IMR-90 (cell line): ENCODE data around the gene TTC21A. TPM values are rescaled to one million over a fixed set of nuclear protein-coding genes. Genes with fewer than 3 reads are reported as not detected.

Experiments
- ATAC-seq: fragments of 200-7000 bp; cut with Tn5 transposase; 2 replicates; pipeline ENCODE4 v1.9.1; 2020; ENCODE audit warnings: low read depth, mild to moderate bottlenecking, moderate library complexity
- BruUV-seq: library from RNA; stranded (reverse); fragments of 400-500 nt; replicated peaks from 2 replicates; lab custom pipeline; 2021; lab: Mats Ljungman, UMichigan
- CTCF ChIA-PET: fragments of 300-600 bp; formaldehyde crosslinking; extraction: SDS; loops from one replicate; lab custom pipeline; 2021; ENCODE audit warnings: antibody characterized with exemption; lab: Yijun Ruan, JAX
- POLR2A ChIA-PET: fragments of 300-600 bp; sonication (Branson Sonifier 250); formaldehyde crosslinking; loops from one replicate; lab custom pipeline; 2022; ENCODE audit warnings: antibody characterized with exemption; ENCODE audit not compliant: unreplicated experiment; lab: Charles Lee
- DNase-seq: peaks from one replicate; pipeline ENCODE4 v3.0.0; 2013
- H2AFZ ChIP-seq: replicated peaks from 2 replicates; pipeline ENCODE3; 2013; ENCODE audit warnings: low read length, mild to moderate bottlenecking; ENCODE audit not compliant: poor library complexity
- H2AK5ac ChIP-seq: 2 replicates; pipeline ENCODE4 v1.6.1; 2013; ENCODE audit warnings: low read depth, low read length, inconsistent platforms
- H2AK9ac ChIP-seq: replicated peaks from 2 replicates; pipeline ENCODE3; 2013; ENCODE audit warnings: mild to moderate bottlenecking, low read depth, low read length, moderate library complexity; ENCODE audit not compliant: poor library complexity
- H2BK120ac ChIP-seq: 2 replicates; pipeline ENCODE4 v1.6.1; 2013; ENCODE audit warnings: low read depth, low read length, inconsistent platforms
- H2BK15ac ChIP-seq: 3 replicates; pipeline ENCODE4 v1.6.1; 2013; ENCODE audit warnings: low read depth, low read length, inconsistent platforms
- H2BK20ac ChIP-seq: 2 replicates; pipeline ENCODE4 v1.6.1; 2013; ENCODE audit warnings: low read depth, mild to moderate bottlenecking, inconsistent platforms, low read length, moderate library complexity
- H2BK5ac ChIP-seq: 2 replicates; pipeline ENCODE4 v1.6.1; 2013; ENCODE audit warnings: mild to moderate bottlenecking, low read depth, low read length, inconsistent platforms; ENCODE audit not compliant: poor library complexity, severe bottlenecking
- H3K14ac ChIP-seq: replicated peaks from 2 replicates; pipeline ENCODE4 v1.6.1; 2013; ENCODE audit warnings: low read depth, low read length, inconsistent platforms
- H3K18ac ChIP-seq: 2 replicates; pipeline ENCODE4 v1.6.1; 2013; ENCODE audit warnings: low read depth, low read length, control low read depth
- H3K23ac ChIP-seq: 2 replicates; pipeline ENCODE4 v1.6.1; 2013; ENCODE audit warnings: low read depth, low read length, inconsistent platforms
- H3K27ac ChIP-seq: 2 replicates; pipeline ENCODE4 v1.5.1; 2013; ENCODE audit warnings: mild to moderate bottlenecking, control low read depth, low read length; ENCODE audit not compliant: insufficient read depth
- H3K27me3 ChIP-seq: 2 replicates; pipeline ENCODE4 v1.6.1; 2013; ENCODE audit warnings: low read length; ENCODE audit not compliant: control insufficient read depth, insufficient read depth
- H3K36me3 ChIP-seq: 2 replicates; pipeline ENCODE4 v1.6.1; 2013; ENCODE audit warnings: low read length, mixed read lengths; ENCODE audit not compliant: control insufficient read depth, insufficient read depth
- H3K4ac ChIP-seq: 2 replicates; pipeline ENCODE4 v1.6.1; 2013; ENCODE audit warnings: low read depth, low read length, inconsistent platforms
- H3K4me1 ChIP-seq: 2 replicates; pipeline ENCODE4 v1.6.1; 2013; ENCODE audit warnings: low read length, mixed read lengths; ENCODE audit not compliant: control insufficient read depth, insufficient read depth
- H3K4me2 ChIP-seq: 2 replicates; pipeline ENCODE4 v1.6.1; 2013; ENCODE audit warnings: low read depth, mild to moderate bottlenecking, control low read depth, low read length, moderate library complexity
- H3K4me3 ChIP-seq: 2 replicates; pipeline ENCODE4 v1.5.1; 2013; ENCODE audit warnings: low read depth, mild to moderate bottlenecking, control low read depth, low read length, moderate library complexity; ENCODE audit not compliant: insufficient read depth
- H3K56ac ChIP-seq: 2 replicates; pipeline ENCODE4 v1.6.1; 2013; ENCODE audit warnings: low read length, inconsistent platforms; ENCODE audit not compliant: insufficient read depth; ENCODE audit errors: extremely low read depth
- H3K79me1 ChIP-seq, 2 experiments: 2 replicates each; pipeline ENCODE4 v1.6.1; 2013; ENCODE audit warnings: low read length in 2 of 2, inconsistent platforms in 1 of 2, low read depth in 1 of 2
- H3K9ac ChIP-seq: 2 replicates; pipeline ENCODE4 v1.6.1; 2013; ENCODE audit warnings: low read depth, low read length, control low read depth
- H3K9me1 ChIP-seq: 2 replicates; pipeline ENCODE4 v1.6.1; 2013; ENCODE audit warnings: low read length, inconsistent platforms; ENCODE audit not compliant: insufficient read depth
- H3K9me3 ChIP-seq: 2 replicates; pipeline ENCODE4 v1.6.1; 2013; ENCODE audit warnings: low read length; ENCODE audit not compliant: control insufficient read depth, insufficient read depth
- H4K20me1 ChIP-seq: 2 replicates; pipeline ENCODE4 v1.6.1; 2013; ENCODE audit warnings: low read length, inconsistent platforms; ENCODE audit not compliant: insufficient read depth
- H4K5ac ChIP-seq: 2 replicates; pipeline ENCODE4 v1.6.1; 2013; ENCODE audit warnings: mild to moderate bottlenecking, low read depth, low read length, control low read depth
- H4K8ac ChIP-seq, 2 experiments: 2 replicates each; pipeline ENCODE4 v1.6.1; 2013; ENCODE audit warnings: low read depth in 2 of 2, low read length in 2 of 2, control low read depth in 1 of 2, inconsistent platforms in 1 of 2
- H4K91ac ChIP-seq: 2 replicates; pipeline ENCODE4 v1.6.1; 2013; ENCODE audit warnings: low read depth, low read length, inconsistent platforms; ENCODE audit not compliant: insufficient read depth
- BHLHE40 ChIP-seq: fragments of 150-350 bp; IDR thresholded peaks from 2 replicates; pipeline ENCODE4 v1.6.1; 2016; ENCODE audit warnings: mild to moderate bottlenecking, low read depth, low read length
- CHD1 ChIP-seq: IDR thresholded peaks from 2 replicates; pipeline ENCODE4 v1.6.1; 2012; ENCODE audit warnings: low read depth, low read length, improper control_type of control experiment
- MAFK ChIP-seq: IDR thresholded peaks from 2 replicates; pipeline ENCODE4 v1.6.1; 2012; ENCODE audit warnings: low read depth, low read length, improper control_type of control experiment
- RAD21 ChIP-seq: IDR thresholded peaks from 2 replicates; pipeline ENCODE4 v1.6.1; 2012; ENCODE audit warnings: low read length, improper control_type of control experiment
- WGBS, 2 experiments: methylation state at CpG; one replicate each; pipeline versions ENCODE4 v1.1.5 to v1.1.7; 2013; ENCODE audit warnings: missing lambda C conversion rate in 2 of 2; ENCODE audit not compliant: insufficient read length in 1 of 2; ENCODE audit errors: extremely low coverage in 2 of 2; 5-methylcytosine and 5-hydroxymethylcytosine counted together
- dilution Hi-C: fragments of 300-500 bp; cut with HindIII; formaldehyde crosslinking; loops from one replicate; pipeline ENCODE4 v1.14.3; 2018; ENCODE audit warnings: low sequenced_read_pairs; ENCODE audit not compliant: unreplicated experiment
- in situ Hi-C: fragments of 300-500 bp; cut with MboI; formaldehyde crosslinking; loops from 3 replicates; pipeline ENCODE4 v1.14.3; 2019; ENCODE audit warnings: low sequenced_read_pairs, inconsistent platforms, mixed read lengths
- intact Hi-C: fragments of 100-400 bp; cut with micrococcal nuclease; formaldehyde crosslinking; loops from 2 replicates; pipeline ENCODE4 v1.10.0; 2022
- polyA plus RNA-seq, 3 experiments: library from polyadenylated mRNA; depleted of rRNA; stranded (reverse); fragments of >200 nt; gene quantifications; 2 replicates each; pipeline ENCODE4 v1.2.3, GENCODE V29; 2012; ENCODE audit warnings: low replicate concordance in 1 of 3
- total RNA-seq: library from RNA; depleted of rRNA; stranded (reverse); fragments of >200 nt; gene quantifications from 2 replicates; pipeline ENCODE4 v1.2.3, GENCODE V29; 2012
- TF ChIP-seq, protein P1 (sequence below): fragments of 150-350 bp; IDR thresholded peaks from 2 replicates; pipeline ENCODE4 v1.6.1; 2016; ENCODE audit warnings: low read depth, mild to moderate bottlenecking, low read length, moderate library complexity, borderline replicate concordance
- TF ChIP-seq, protein P2 (sequence below): fragments of 150-350 bp; IDR thresholded peaks from 2 replicates; pipeline ENCODE4 v1.6.1; 2017; ENCODE audit warnings: mild to moderate bottlenecking, antibody characterized with exemption, low read length, low read depth

The TTC21A gene
- total and polyA plus RNA-seq, 2 of the 4 experiments (the other 2 are of a cell fraction): 0.90 to 1.8 TPM

DNA sequence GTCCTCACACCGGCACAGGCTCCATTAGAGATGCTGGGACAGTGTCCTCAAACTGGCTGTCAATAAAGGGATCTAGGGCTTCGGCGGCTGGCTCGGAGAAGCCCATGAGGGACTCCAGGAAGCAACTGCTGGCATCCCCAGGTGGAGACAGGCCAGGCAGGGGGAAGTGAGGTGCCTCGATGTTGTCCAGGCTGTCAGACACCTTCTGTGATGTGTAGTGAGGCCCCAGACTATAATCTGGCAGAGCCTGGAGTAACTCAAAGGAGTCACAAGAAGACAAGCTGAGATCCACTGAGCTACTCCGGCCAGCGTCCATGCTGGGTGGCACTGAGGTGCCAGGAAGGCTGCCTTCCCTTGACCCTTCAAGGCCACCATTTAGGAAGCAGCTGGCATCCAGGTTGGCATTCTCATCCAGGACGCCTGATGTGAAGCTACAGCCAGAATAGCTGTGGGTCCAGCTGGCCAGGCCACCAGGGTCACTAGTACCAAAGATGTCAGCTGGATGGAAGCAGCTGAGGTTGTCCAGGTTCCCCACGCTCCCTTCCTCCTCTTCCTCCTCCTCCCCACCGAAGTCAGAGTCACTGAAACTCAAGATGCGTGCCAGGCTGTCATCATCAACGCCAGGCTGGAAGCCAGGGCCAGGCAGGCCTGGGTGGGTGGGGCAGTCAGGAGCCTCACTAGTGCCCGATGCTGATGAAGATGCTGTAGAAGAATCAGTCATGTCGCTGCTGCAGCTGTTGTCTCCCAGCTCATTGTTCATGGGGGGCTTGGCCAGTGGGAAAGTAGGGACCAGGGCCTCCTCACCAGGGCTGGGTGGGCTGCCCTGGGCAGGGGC lies 35.8 kb downstream of the TTC21A start:
- ChIA-PET POLR2A (no interaction called here), CTCF (no interaction called here)
- Histone ChIP-seq H3K36me3 (peaks cover 44% of the 10 kb centered on the region), H3K27ac (no peak overlapping the region), H3K14ac (no peak overlapping the region), H2BK20ac (no peak overlapping the region), H3K4ac (no peak overlapping the region), H3K9ac (no peak overlapping the region), H3K4me1 (peaks cover 45% of the 10 kb centered on the region), H2BK15ac (no peak overlapping the region), H4K5ac (no peak overlapping the region), H3K56ac (no peak overlapping the region), H3K79me1 (peaks cover 12 to 89% of the 10 kb centered on the region in 2 experiments), H2BK5ac (no peak overlapping the region), H4K91ac (no peak overlapping the region), H2AK9ac (no peak overlapping the region), H2AFZ (no peak overlapping the region), H3K4me2 (no peak overlapping the region), H3K27me3 (no peaks in the 10 kb centered on the region), H4K8ac (no peak overlapping the region), H4K20me1 (peaks cover 95% of the 10 kb centered on the region), H2BK120ac (no peak overlapping the region), H3K9me3 (no peaks in the 10 kb centered on the region), H3K23ac (no peak overlapping the region), H3K18ac (no peak overlapping the region), H3K9me1 (peaks cover 40% of the 10 kb centered on the region), H3K4me3 (no peak overlapping the region), H2AK5ac (no peak overlapping the region)
- ATAC-seq (no peak), DNase-seq (no peak)
- BruUV-seq: no TSS peak
- intact Hi-C loops (no loop called here), dilution Hi-C loops (no loop called here), in situ Hi-C loops (no loop called here)
- TF ChIP-seq RAD21 (no peak), BHLHE40 (no peak), MAFK (no peak), CHD1 (no peak)
- TF ChIP-seq, protein P1, sequence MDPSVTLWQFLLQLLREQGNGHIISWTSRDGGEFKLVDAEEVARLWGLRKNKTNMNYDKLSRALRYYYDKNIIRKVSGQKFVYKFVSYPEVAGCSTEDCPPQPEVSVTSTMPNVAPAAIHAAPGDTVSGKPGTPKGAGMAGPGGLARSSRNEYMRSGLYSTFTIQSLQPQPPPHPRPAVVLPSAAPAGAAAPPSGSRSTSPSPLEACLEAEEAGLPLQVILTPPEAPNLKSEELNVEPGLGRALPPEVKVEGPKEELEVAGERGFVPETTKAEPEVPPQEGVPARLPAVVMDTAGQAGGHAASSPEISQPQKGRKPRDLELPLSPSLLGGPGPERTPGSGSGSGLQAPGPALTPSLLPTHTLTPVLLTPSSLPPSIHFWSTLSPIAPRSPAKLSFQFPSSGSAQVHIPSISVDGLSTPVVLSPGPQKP: no peak
- TF ChIP-seq, protein P2, sequence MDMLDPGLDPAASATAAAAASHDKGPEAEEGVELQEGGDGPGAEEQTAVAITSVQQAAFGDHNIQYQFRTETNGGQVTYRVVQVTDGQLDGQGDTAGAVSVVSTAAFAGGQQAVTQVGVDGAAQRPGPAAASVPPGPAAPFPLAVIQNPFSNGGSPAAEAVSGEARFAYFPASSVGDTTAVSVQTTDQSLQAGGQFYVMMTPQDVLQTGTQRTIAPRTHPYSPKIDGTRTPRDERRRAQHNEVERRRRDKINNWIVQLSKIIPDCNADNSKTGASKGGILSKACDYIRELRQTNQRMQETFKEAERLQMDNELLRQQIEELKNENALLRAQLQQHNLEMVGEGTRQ: 0 out of 2 replicates have a peak, but pooled peaks have one; percentile 5
- 78% methylated on average over 5 of the region's 14 CpGs; no CpG with 5 or more reads in 1 of the 2 experiments for WGBS, 2 experiments
